SU-DHL-6 (cell line): ENCODE measurements around the gene TRPM2.
"Not testable (repeated sequence)": the region's sequence is repeated elsewhere in the genome, so short reads cannot be mapped to it uniquely, and the experiment has no call there.

ENCODE experiments used
- H2AFZ ChIP-seq: fragments of 200-600 bp; sonication (generic); 2 replicates; pipeline ENCODE4 v1.6.1; 2014; ENCODE audit warnings: low read depth, mild to moderate bottlenecking, moderate library complexity, mixed read lengths, antibody characterized with exemption, low read length; ENCODE audit not compliant: severe bottlenecking
- H3F3A ChIP-seq: fragments of 200-600 bp; shearing (Covaris generic); 2 replicates; pipeline ENCODE4 v1.6.0; 2016; ENCODE audit warnings: antibody characterized with exemption, mild to moderate bottlenecking; ENCODE audit not compliant: insufficient read depth
- H3K27ac ChIP-seq: fragments of 200-600 bp; sonication (generic); 2 replicates; pipeline ENCODE4 v1.5.1; 2016; ENCODE audit warnings: low read depth, mild to moderate bottlenecking, low read length, moderate library complexity, mixed read lengths
- H3K27me3 ChIP-seq: fragments of 200-600 bp; sonication (generic), shearing (Covaris generic); 2 replicates; pipeline ENCODE4 v1.6.0; 2014; ENCODE audit warnings: mild to moderate bottlenecking, low read length
- H3K36me3 ChIP-seq: fragments of 200-600 bp; sonication (generic); 2 replicates; pipeline ENCODE4 v1.6.1; 2014; ENCODE audit warnings: mild to moderate bottlenecking, low read length, mixed read lengths
- H3K4me2 ChIP-seq: fragments of 300-600, 200-600 bp; shearing (Covaris generic), sonication (generic); 2 replicates; pipeline ENCODE4 v1.6.0; 2014; ENCODE audit warnings: low read length, low read depth, mild to moderate bottlenecking; ENCODE audit not compliant: poor library complexity, severe bottlenecking
- H3K4me3 ChIP-seq: fragments of 200-600 bp; sonication (generic); 2 replicates; pipeline ENCODE4 v1.5.1; 2014; ENCODE audit warnings: antibody characterized with exemption, low read length, mild to moderate bottlenecking, mixed read lengths; ENCODE audit not compliant: insufficient read depth, poor library complexity, severe bottlenecking
- H3K79me2 ChIP-seq: fragments of 200-600 bp; sonication (generic); 2 replicates; pipeline ENCODE4 v1.6.1; 2014; ENCODE audit warnings: mild to moderate bottlenecking, low read length, moderate library complexity; ENCODE audit not compliant: insufficient read depth
- H3K9ac ChIP-seq: fragments of 200-600 bp; sonication (generic); 2 replicates; pipeline ENCODE4 v1.7.0; 2014; ENCODE audit warnings: mild to moderate bottlenecking, low read length
- H3K9me2 ChIP-seq: fragments of 200-600 bp; sonication (generic); replicated peaks from 2 replicates; pipeline ENCODE4 v1.6.1; 2014; ENCODE audit warnings: low read length; ENCODE audit not compliant: insufficient read depth
- H3K9me3 ChIP-seq: fragments of 200-600 bp; sonication (generic); 2 replicates; pipeline ENCODE4 v1.6.1; 2014; ENCODE audit warnings: low read length, mixed read lengths; ENCODE audit not compliant: insufficient read depth
- H4K20me1 ChIP-seq: fragments of 200-600 bp; sonication (generic); 2 replicates; pipeline ENCODE4 v1.6.1; 2014; ENCODE audit warnings: low read depth, mild to moderate bottlenecking, antibody characterized with exemption, low read length, moderate library complexity, mixed read lengths
- EZH2phosphoT487 ChIP-seq: fragments of 200-600 bp; sonication (generic), shearing (Covaris generic); conservative IDR thresholded peaks from 2 replicates; pipeline ENCODE4 v1.6.1; 2018; ENCODE audit warnings: mild to moderate bottlenecking, antibody characterized with exemption, low read length, moderate library complexity, mixed read lengths
- TF ChIP-seq, protein P1 (sequence below): fragments of 200-600 bp; sonication (generic); IDR thresholded peaks from one replicate; pipeline ENCODE4 v1.5.1; 2017; ENCODE audit warnings: antibody characterized with exemption, mild to moderate bottlenecking, low read length, moderate library complexity; ENCODE audit not compliant: insufficient read depth, poor library complexity, severe bottlenecking

TRPM2 gene

GRCh38 chr21:44403106-44404020 lies 49.9 kb downstream of the TRPM2 start:
- Histone ChIP-seq H3K79me2 (no peaks in the 10 kb centered on the region), H3K4me3 (no peak overlapping the region), H3K9me2 (no peaks in the 10 kb centered on the region), H3K36me3 (no peaks in the 10 kb centered on the region), H3K27ac (no peak overlapping the region), H3K27me3 (no peaks in the 10 kb centered on the region), H3F3A (peaks cover 5% of the 10 kb centered on the region; the same call in 1 of the 2 replicates), H4K20me1 (no peaks in the 10 kb centered on the region), H3K9me3 (peaks cover 12% of the 10 kb centered on the region; the same call in 1 of the 2 replicates), H3K9ac (no peak overlapping the region), H2AFZ (no peak overlapping the region), H3K4me2 (no peak overlapping the region)
- no peak for TF ChIP-seq EZH2phosphoT487
- TF ChIP-seq, protein P1, sequence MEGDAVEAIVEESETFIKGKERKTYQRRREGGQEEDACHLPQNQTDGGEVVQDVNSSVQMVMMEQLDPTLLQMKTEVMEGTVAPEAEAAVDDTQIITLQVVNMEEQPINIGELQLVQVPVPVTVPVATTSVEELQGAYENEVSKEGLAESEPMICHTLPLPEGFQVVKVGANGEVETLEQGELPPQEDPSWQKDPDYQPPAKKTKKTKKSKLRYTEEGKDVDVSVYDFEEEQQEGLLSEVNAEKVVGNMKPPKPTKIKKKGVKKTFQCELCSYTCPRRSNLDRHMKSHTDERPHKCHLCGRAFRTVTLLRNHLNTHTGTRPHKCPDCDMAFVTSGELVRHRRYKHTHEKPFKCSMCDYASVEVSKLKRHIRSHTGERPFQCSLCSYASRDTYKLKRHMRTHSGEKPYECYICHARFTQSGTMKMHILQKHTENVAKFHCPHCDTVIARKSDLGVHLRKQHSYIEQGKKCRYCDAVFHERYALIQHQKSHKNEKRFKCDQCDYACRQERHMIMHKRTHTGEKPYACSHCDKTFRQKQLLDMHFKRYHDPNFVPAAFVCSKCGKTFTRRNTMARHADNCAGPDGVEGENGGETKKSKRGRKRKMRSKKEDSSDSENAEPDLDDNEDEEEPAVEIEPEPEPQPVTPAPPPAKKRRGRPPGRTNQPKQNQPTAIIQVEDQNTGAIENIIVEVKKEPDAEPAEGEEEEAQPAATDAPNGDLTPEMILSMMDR = no peak

GRCh38 chr21:44404482-44404881 lies 51.1 kb downstream of the TRPM2 start:
- H3K9me3 ChIP-seq = peaks cover 12% of the 10 kb centered on the region; the same call in 1 of the 2 replicates
- not testable (repeated sequence) for H3K79me2 ChIP-seq, H3K4me2 ChIP-seq, H2AFZ ChIP-seq, H3K27me3 ChIP-seq, H3K36me3 ChIP-seq, H3K9ac ChIP-seq, H3K27ac ChIP-seq, H3K4me3 ChIP-seq, H3K9me2 ChIP-seq, H3F3A ChIP-seq, H4K20me1 ChIP-seq

DNA sequence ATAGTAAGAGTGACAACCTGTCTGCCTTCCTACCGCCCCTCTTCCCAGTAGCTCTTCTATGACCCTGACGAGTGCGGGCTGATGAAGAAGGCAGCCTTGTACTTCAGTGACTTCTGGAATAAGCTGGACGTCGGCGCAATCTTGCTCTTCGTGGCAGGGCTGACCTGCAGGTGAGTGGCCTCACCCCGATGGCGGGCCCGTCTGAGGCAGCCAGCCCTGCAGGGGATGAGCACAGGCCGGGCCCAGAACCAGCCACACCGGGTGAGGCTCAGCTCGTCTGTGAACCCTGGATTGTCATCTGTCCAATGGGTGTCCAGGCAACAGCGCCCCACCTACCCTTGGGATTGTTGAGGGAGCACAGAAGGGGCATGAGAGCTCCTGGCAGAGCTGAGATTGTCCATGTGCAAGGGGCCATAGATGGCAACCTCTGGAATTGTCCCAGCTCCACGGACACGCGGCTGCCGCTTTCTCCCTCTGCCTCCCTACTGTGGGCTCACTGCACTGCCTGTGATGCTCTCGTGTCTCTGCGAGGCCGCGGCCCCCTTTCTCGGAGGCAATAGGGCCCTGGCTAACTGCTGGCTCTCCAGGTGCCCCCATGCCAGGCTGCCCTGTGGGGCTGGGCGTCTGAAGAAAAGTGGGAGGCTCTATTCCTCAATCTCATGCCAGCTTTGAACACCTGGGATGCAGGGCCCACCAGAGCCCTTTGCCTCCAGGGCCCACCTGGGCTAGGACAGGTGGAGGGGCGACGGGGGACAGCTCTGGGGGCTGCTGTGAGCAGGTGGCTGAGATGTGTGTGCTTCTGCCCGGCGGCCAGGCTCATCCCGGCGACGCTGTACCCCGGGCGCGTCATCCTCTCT lies 51.9 kb downstream of the TRPM2 start:
- TF ChIP-seq, protein P1 = no peak
- TF ChIP-seq EZH2phosphoT487 = no peak
- Histone ChIP-seq H3K36me3 (no peaks in the 10 kb centered on the region), H3K9ac (no peak overlapping the region), H3K9me2 (no peaks in the 10 kb centered on the region), H3K4me2 (no peak overlapping the region), H3K27me3 (no peaks in the 10 kb centered on the region), H3K9me3 (peaks cover 12% of the 10 kb centered on the region; the same call in 1 of the 2 replicates), H2AFZ (no peak overlapping the region), H3K4me3 (no peak overlapping the region), H4K20me1 (no peaks in the 10 kb centered on the region), H3K27ac (no peak overlapping the region), H3F3A (peaks cover 5% of the 10 kb centered on the region; the same call in 1 of the 2 replicates), H3K79me2 (no peaks in the 10 kb centered on the region)
